SK-N-SH (cell line): ENCODE results near the gene IL22.

ENCODE experiments used
- JUND ChIP-seq: IDR thresholded peaks from 2 replicates; pipeline ENCODE4 v1.4.0; 2012
- POLR2AphosphoS5 ChIP-seq: IDR thresholded peaks from 2 replicates; pipeline ENCODE4 v1.6.1; 2012; ENCODE audit warnings: low read depth, low read length
- TEAD4 ChIP-seq: IDR thresholded peaks from 2 replicates; pipeline ENCODE4 v1.4.0; 2012; ENCODE audit warnings: mild to moderate bottlenecking, borderline replicate concordance; ENCODE audit not compliant: insufficient read depth
- TF ChIP-seq, protein P1 (sequence below): fragments of 200-600 bp; sonication (generic); IDR thresholded peaks from 2 replicates; pipeline ENCODE4 v1.6.1; 2017; ENCODE audit warnings: antibody characterized with exemption, mild to moderate bottlenecking, moderate library complexity
- TF ChIP-seq, protein P2 (sequence below): fragments of 150-350 bp; IDR thresholded peaks from 2 replicates; pipeline ENCODE4 v1.6.1; 2017; ENCODE audit warnings: antibody characterized with exemption, low read length, low read depth, borderline replicate concordance

DNA sequence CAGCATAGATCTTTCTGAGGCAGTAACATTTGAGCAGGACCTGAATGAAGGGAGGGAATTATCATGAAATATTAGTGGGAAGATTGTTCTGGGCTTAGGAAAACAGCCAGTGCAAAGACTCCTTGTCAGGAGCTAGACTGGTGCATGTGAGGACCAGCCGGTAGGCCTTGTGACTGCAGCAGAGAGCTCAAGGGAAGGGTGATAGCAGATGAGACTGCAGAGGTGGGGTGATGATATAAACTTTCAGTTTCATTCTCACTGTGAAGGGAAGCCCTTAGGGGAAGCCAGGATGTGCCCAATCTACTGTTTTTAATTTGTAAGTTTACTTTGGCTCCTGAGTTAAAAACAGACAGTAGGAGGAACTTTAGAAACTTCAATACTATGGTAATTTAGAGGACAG is 12.4 kb downstream of the IL22 start:
- no peak for TF ChIP-seq JUND
- TF ChIP-seq, protein P1, sequence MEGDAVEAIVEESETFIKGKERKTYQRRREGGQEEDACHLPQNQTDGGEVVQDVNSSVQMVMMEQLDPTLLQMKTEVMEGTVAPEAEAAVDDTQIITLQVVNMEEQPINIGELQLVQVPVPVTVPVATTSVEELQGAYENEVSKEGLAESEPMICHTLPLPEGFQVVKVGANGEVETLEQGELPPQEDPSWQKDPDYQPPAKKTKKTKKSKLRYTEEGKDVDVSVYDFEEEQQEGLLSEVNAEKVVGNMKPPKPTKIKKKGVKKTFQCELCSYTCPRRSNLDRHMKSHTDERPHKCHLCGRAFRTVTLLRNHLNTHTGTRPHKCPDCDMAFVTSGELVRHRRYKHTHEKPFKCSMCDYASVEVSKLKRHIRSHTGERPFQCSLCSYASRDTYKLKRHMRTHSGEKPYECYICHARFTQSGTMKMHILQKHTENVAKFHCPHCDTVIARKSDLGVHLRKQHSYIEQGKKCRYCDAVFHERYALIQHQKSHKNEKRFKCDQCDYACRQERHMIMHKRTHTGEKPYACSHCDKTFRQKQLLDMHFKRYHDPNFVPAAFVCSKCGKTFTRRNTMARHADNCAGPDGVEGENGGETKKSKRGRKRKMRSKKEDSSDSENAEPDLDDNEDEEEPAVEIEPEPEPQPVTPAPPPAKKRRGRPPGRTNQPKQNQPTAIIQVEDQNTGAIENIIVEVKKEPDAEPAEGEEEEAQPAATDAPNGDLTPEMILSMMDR: no peak
- TF ChIP-seq POLR2AphosphoS5: no peak
- no peak for TF ChIP-seq TEAD4
- TF ChIP-seq, protein P2, sequence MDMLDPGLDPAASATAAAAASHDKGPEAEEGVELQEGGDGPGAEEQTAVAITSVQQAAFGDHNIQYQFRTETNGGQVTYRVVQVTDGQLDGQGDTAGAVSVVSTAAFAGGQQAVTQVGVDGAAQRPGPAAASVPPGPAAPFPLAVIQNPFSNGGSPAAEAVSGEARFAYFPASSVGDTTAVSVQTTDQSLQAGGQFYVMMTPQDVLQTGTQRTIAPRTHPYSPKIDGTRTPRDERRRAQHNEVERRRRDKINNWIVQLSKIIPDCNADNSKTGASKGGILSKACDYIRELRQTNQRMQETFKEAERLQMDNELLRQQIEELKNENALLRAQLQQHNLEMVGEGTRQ: no peak
